ENCODE measurements around the gene RAB1B.

RAB1B gene

DNA sequence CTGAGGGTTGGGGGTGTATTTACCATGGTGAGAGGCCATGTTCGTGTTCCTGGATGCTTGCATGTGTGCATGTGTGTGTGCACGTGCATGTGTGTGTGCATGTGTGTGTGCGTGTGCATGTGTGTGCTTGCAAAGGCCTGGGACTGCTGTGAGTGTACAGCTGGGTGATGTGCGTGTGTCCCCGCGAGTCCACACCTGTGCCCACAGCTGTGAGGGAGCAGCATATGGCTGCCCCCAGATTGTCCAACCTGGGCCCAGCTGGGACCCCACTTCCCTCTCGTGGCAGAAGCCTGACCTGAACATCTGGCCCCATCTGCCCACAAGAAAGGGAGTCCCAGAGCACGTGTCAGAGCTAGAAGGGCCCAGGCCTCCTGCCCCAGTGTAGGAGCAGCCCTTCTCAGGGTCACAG is 56.8 kb downstream of the RAB1B start:
- DNase-seq, result peak; percentile 18

- DNase-seq, result peak; percentile 59
These were observed 58.0 kb downstream of the RAB1B start for GRCh38 chr11:66326261-66327111.
